Measurements from ENCODE around the gene HBP1.

GRCh38 chr7:107165341-107165740, 3.5 kb upstream of the HBP1 start:
- TF ChIP-seq, protein P1, sequence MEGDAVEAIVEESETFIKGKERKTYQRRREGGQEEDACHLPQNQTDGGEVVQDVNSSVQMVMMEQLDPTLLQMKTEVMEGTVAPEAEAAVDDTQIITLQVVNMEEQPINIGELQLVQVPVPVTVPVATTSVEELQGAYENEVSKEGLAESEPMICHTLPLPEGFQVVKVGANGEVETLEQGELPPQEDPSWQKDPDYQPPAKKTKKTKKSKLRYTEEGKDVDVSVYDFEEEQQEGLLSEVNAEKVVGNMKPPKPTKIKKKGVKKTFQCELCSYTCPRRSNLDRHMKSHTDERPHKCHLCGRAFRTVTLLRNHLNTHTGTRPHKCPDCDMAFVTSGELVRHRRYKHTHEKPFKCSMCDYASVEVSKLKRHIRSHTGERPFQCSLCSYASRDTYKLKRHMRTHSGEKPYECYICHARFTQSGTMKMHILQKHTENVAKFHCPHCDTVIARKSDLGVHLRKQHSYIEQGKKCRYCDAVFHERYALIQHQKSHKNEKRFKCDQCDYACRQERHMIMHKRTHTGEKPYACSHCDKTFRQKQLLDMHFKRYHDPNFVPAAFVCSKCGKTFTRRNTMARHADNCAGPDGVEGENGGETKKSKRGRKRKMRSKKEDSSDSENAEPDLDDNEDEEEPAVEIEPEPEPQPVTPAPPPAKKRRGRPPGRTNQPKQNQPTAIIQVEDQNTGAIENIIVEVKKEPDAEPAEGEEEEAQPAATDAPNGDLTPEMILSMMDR (IDR thresholded peaks at IDR 0.05; ENCODE audit: poor library complexity, severe bottlenecking): no peak
- no peak for TF ChIP-seq EZH2 (IDR thresholded peaks at IDR 0.05; ENCODE audit: borderline replicate concordance, insufficient read depth, low read length, poor library complexity, severe bottlenecking)
- TF ChIP-seq EP300 (conservative IDR thresholded peaks at IDR 0.05; ENCODE audit: poor library complexity, severe bottlenecking): no peak
- TF ChIP-seq POLR2AphosphoS5 (IDR thresholded peaks at IDR 0.05): no peak
- TF ChIP-seq MXI1 (conservative IDR thresholded peaks at IDR 0.05; ENCODE audit: poor library complexity, severe bottlenecking): no peak

All from neural cell (in vitro differentiated cells).